ENCODE results near the gene CCDC126.

DNA sequence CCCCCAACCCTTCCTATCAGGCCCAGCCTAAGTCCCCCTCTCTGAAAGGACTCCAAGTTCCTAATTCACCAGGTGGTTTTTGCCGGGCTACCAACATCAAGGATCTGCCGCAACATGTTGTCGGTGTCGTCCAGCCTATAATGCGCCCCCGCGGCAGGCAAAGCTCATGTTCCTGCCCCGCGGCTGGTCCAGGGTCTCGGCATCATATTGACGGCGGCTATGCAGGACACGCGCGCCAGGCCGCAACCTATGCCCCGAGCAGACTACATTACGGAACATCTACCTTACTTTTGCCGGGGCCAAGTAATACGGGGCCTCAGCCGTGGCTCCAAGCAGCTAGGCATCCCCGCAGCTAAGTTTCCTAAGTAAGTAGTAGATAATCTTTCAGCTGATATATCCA lies 58.3 kb downstream of the CCDC126 start:
- TF ChIP-seq ZFP3 (CRISPR knock-in tag; IDR thresholded peaks at IDR 0.05) (no peak), GLIS3 (CRISPR knock-in tag; IDR thresholded peaks at IDR 0.05) (no peak), OSR1 (CRISPR knock-in tag; IDR thresholded peaks at IDR 0.05) (no peak)
